NT2/D1 (cell line): ENCODE measurements around the gene TBC1D32.
A peak's percentile ranks its signal among the peaks of the same experiment; 100 is the strongest.
"Not testable (repeated sequence)": the region's sequence is repeated elsewhere in the genome, so short reads cannot be mapped to it uniquely, and the experiment has no call there.

Experiments used
- DNase-seq: peaks from one replicate; pipeline ENCODE4 v3.0.0-alpha.2; 2011; ENCODE audit warnings: low read depth, low spot score
- H3K27me3 ChIP-seq: 2 replicates; pipeline ENCODE4 v1.6.0; 2011; ENCODE audit warnings: mild to moderate bottlenecking; ENCODE audit not compliant: insufficient read length, insufficient read depth
- H3K36me3 ChIP-seq: 2 replicates; pipeline ENCODE4 v1.6.1; 2011; ENCODE audit warnings: mild to moderate bottlenecking, low read length, mixed read lengths; ENCODE audit not compliant: insufficient read depth, insufficient read length
- H3K4me1 ChIP-seq: 2 replicates; pipeline ENCODE4 v1.5.1; 2011; ENCODE audit not compliant: insufficient read depth, insufficient read length
- H3K4me3 ChIP-seq: 2 replicates; pipeline ENCODE4 v1.5.1; 2011; ENCODE audit warnings: low read depth; ENCODE audit not compliant: insufficient read length
- H3K9ac ChIP-seq: 2 replicates; pipeline ENCODE4 v1.6.0; 2011; ENCODE audit warnings: low read depth; ENCODE audit not compliant: insufficient read length
- H3K9me3 ChIP-seq: 2 replicates; pipeline ENCODE4 v1.5.1; 2011; ENCODE audit warnings: mild to moderate bottlenecking, low read length; ENCODE audit not compliant: insufficient read depth
- SUZ12 ChIP-seq: IDR thresholded peaks from 2 replicates; pipeline ENCODE4 v1.6.1; 2011; ENCODE audit not compliant: insufficient read length, insufficient read depth; ENCODE audit errors: extremely low read depth
- YY1 ChIP-seq: IDR thresholded peaks from 2 replicates; pipeline ENCODE4 v1.6.1; 2011; ENCODE audit not compliant: insufficient read length, insufficient read depth
- ZNF274 ChIP-seq: IDR thresholded peaks from 2 replicates; pipeline ENCODE4 v1.6.1; 2011; ENCODE audit warnings: mild to moderate bottlenecking, low read depth, low read length

The TBC1D32 gene

GRCh38 chr6:121338366-121338765 is 4.1 kb upstream of the TBC1D32 start:
- H3K27me3 ChIP-seq = no peaks in the 10 kb centered on the region
- H3K9me3 ChIP-seq = no peaks in the 10 kb centered on the region
- DNase-seq = no peak
- H3K4me1 ChIP-seq = no peaks in the 10 kb centered on the region
- no peak overlapping the region for H3K9ac ChIP-seq
- no peaks in the 10 kb centered on the region for H3K36me3 ChIP-seq
- TF ChIP-seq YY1 = no peak
- TF ChIP-seq SUZ12 = no peak
- no peak for TF ChIP-seq ZNF274
- H3K4me3 ChIP-seq = no peak overlapping the region

- DNase-seq = no peak
- TF ChIP-seq SUZ12 (no peak), ZNF274 (no peak), YY1 (no peak)
- H3K4me1 ChIP-seq = no peaks in the 10 kb centered on the region
- no peaks in the 10 kb centered on the region for H3K27me3 ChIP-seq
- peaks cover 5% of the 10 kb centered on the region for H3K36me3 ChIP-seq
- H3K9ac ChIP-seq = peak overlapping the region; percentile 77
- peak overlapping the region; percentile 63 for H3K4me3 ChIP-seq
- no peaks in the 10 kb centered on the region for H3K9me3 ChIP-seq
Observed at GRCh38 chr6:121335087-121336008, 1.1 kb upstream of the TBC1D32 start.

GRCh38 chr6:121333694-121334093 is 586 bp downstream of the TBC1D32 start:
- peak overlapping the region; percentile 63 for H3K4me3 ChIP-seq
- H3K36me3 ChIP-seq = peaks cover 11% of the 10 kb centered on the region
- not testable (repeated sequence) for H3K9me3 ChIP-seq, H3K4me1 ChIP-seq, DNase-seq, H3K27me3 ChIP-seq
- peak overlapping the region; percentile 77 for H3K9ac ChIP-seq

- H3K4me1 ChIP-seq = no peaks in the 10 kb centered on the region
- H3K27me3 ChIP-seq = no peaks in the 10 kb centered on the region
- peaks cover 11% of the 10 kb centered on the region for H3K36me3 ChIP-seq
- TF ChIP-seq ZNF274 (no peak), SUZ12 (no peak), YY1 (no peak)
- DNase-seq = no peak
- no peak overlapping the region for H3K9ac ChIP-seq
- no peak overlapping the region for H3K4me3 ChIP-seq
- H3K9me3 ChIP-seq = no peaks in the 10 kb centered on the region
Observed at GRCh38 chr6:121333196-121333595, 1.1 kb downstream of the TBC1D32 start.

GRCh38 chr6:121330516-121330915 is 3.8 kb downstream of the TBC1D32 start:
- H3K27me3 ChIP-seq = no peaks in the 10 kb centered on the region
- H3K4me1 ChIP-seq = no peaks in the 10 kb centered on the region
- H3K9ac ChIP-seq = no peak overlapping the region
- DNase-seq = no peak
- no peaks in the 10 kb centered on the region for H3K9me3 ChIP-seq
- no peak for TF ChIP-seq SUZ12
- TF ChIP-seq YY1 = no peak
- TF ChIP-seq ZNF274 = no peak
- H3K36me3 ChIP-seq = peaks cover 11% of the 10 kb centered on the region
- no peak overlapping the region for H3K4me3 ChIP-seq

DNA sequence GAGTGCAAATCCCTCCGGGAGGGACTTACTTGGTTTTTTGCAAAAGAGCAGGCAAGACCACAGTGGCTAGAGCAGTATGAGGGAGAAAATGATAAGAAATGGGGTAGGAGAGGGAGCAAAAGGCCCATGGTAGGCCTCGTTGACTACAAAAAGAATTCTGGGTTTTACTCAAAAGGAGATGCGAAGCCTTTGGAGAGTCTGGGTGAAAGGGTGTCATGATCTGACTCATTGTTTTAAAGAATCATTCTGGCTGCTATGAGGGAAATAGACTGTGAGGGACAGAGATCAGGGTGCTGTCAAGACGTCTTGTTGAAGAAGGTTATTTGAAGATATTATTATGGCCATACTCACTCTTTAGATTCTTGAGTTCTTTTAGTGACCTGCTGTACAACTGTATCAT is 13.0 kb downstream of the TBC1D32 start:
- Histone ChIP-seq H3K27me3 (no peaks in the 10 kb centered on the region), H3K4me1 (no peaks in the 10 kb centered on the region), H3K36me3 (peaks cover 18% of the 10 kb centered on the region), H3K9me3 (no peaks in the 10 kb centered on the region), H3K4me3 (no peak overlapping the region), H3K9ac (no peak overlapping the region)
- no peak for DNase-seq
- TF ChIP-seq YY1 (no peak), SUZ12 (no peak), ZNF274 (no peak)

DNA sequence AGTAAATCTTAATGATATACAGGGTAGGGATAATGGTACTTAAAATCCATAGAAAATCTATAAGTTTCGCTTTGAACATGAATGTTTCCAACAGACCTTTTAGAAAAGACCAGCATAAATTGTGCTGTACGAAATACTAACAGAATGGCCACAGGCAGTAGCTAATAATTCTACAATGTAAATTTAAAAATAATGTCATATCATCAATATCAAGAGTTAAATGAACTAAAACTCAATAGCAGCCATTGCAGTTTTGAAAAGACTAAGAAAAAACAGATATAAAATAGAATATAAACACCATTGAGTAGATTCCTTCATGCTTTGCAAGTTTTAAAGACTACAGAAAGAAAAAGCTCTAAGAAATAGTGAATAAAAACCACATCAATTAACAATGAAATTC is 14.7 kb downstream of the TBC1D32 start:
- Histone ChIP-seq H3K9me3 (no peaks in the 10 kb centered on the region), H3K4me1 (no peaks in the 10 kb centered on the region), H3K4me3 (no peak overlapping the region), H3K36me3 (peaks cover 24% of the 10 kb centered on the region), H3K9ac (no peak overlapping the region), H3K27me3 (no peaks in the 10 kb centered on the region)
- TF ChIP-seq SUZ12 (no peak), YY1 (no peak), ZNF274 (no peak)
- DNase-seq = no peak

- TF ChIP-seq ZNF274 = no peak
- Histone ChIP-seq H3K9ac (no peak overlapping the region), H3K4me3 (no peak overlapping the region), H3K4me1 (no peaks in the 10 kb centered on the region), H3K27me3 (no peaks in the 10 kb centered on the region), H3K9me3 (no peaks in the 10 kb centered on the region), H3K36me3 (peaks cover 24% of the 10 kb centered on the region)
- DNase-seq = no peak
Observed at GRCh38 chr6:121319112-121319553, 15.1 kb downstream of the TBC1D32 start.
